ENCODE data around the gene C2CD2.

C2CD2 gene

GRCh38 chr21:41906770-41907169, 47.0 kb downstream of the C2CD2 start:
- no peak for TF ChIP-seq CTCF (conservative IDR thresholded peaks at IDR 0.05; ENCODE audit: low read length)
- no peak for DNase-seq (ENCODE audit: low read depth)
- H3K4me3 ChIP-seq (ENCODE audit: low read length), result no peak overlapping the region

GRCh38 chr21:41903559-41904351, 50.1 kb downstream of the C2CD2 start:
- no peak overlapping the region for H3K4me3 ChIP-seq (ENCODE audit: low read length)
- no peak for TF ChIP-seq CTCF (conservative IDR thresholded peaks at IDR 0.05; ENCODE audit: low read length)
- no peak for DNase-seq (ENCODE audit: low read depth)

- H3K4me3 ChIP-seq (ENCODE audit: low read length), result no peak overlapping the region
- no peak for DNase-seq (ENCODE audit: low read depth)
- TF ChIP-seq CTCF (conservative IDR thresholded peaks at IDR 0.05; ENCODE audit: low read length), result no peak
These were observed 50.9 kb downstream of the C2CD2 start for GRCh38 chr21:41902946-41903345.

- DNase-seq (ENCODE audit: low read depth), result no peak
- H3K4me3 ChIP-seq (ENCODE audit: low read length), result no peak overlapping the region
- TF ChIP-seq CTCF (conservative IDR thresholded peaks at IDR 0.05; ENCODE audit: low read length), result no peak
These were observed 52.0 kb downstream of the C2CD2 start for GRCh38 chr21:41901782-41902181.

- TF ChIP-seq CTCF (conservative IDR thresholded peaks at IDR 0.05; ENCODE audit: low read length), result no peak
- no peak for DNase-seq (ENCODE audit: low read depth)
- no peak overlapping the region for H3K4me3 ChIP-seq (ENCODE audit: low read length)
These were observed 52.7 kb downstream of the C2CD2 start for GRCh38 chr21:41901099-41901498.

- no peak for DNase-seq (ENCODE audit: low read depth)
- no peak overlapping the region for H3K4me3 ChIP-seq (ENCODE audit: low read length)
- TF ChIP-seq CTCF (conservative IDR thresholded peaks at IDR 0.05; ENCODE audit: low read length), result no peak
These were observed 53.4 kb downstream of the C2CD2 start for GRCh38 chr21:41900401-41900800.

- no peak overlapping the region for H3K4me3 ChIP-seq (ENCODE audit: low read length)
- DNase-seq (ENCODE audit: low read depth), result no peak
These were observed 54.2 kb downstream of the C2CD2 start for GRCh38 chr21:41899426-41900202.

More at GRCh38 chr21:41899426-41900202, 54.2 kb downstream of the C2CD2 start:
- TF ChIP-seq CTCF (conservative IDR thresholded peaks at IDR 0.05; ENCODE audit: low read length), result no peak

All from AG10803 (cell line).